HG02938 (cell line): Measurements from ENCODE around the gene ZNF529.
A peak's percentile ranks its signal among the peaks of the same experiment; 100 is the strongest.
"Not testable (repeated sequence)": the region's sequence is repeated elsewhere in the genome, so short reads cannot be mapped to it uniquely, and the experiment has no call there.

Experiments used
- ATAC-seq: cut with Tn5 transposase; IDR thresholded peaks from one replicate; pipeline ENCODE4 v1.9.1; 2021; ENCODE audit warnings: mild to moderate bottlenecking, moderate library complexity; ENCODE audit not compliant: unreplicated experiment

Gene ZNF529

DNA sequence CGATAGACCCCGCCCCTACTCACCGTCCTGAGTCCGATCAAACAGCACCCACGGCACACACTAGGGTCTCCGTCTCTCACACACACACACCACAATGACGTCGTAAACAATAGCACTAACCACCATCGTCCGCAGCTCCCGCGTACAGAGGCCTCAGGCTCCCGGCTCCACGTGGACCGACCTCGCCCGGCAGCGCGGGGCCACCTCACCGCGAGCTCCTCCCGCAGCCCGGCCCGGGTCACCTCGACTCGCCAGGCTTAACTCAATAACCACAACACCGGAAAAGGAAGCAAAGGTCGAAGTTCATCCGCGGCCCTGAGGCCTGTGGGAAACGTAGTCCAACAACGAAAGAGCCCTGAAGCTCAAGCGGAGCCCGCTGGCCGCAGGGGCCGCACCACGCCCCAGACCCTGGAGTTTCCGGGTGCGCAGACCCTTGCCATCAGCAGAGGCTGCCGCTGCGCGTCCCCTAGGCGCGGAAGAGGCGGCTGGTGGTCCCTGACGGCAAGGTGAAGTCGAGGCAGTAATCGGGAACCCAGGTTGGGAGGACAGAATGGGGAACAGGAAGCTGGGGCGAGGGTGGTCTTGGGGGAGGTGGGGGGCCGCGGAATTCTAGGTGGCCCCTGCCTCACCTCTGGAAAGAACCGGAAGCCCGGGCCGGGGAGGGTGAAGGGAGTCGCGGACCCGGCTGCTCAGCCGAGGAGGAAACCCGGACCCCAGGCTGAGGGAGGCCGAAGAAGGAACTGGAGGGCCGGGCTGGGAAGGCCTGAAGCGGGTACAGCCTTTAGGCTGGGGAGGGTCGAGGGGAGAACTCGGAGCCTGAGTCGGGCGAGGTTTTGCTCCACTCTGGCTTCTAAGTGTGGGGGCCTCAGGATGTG is at the start of gene ZNF529:
Gene ZNF529, minus strand, starts transcription at position 273 of the 875 bp plus-strand sequence. CDS start 946 bp downstream, outside the sequence.
- peak; percentile 85 for ATAC-seq

DNA sequence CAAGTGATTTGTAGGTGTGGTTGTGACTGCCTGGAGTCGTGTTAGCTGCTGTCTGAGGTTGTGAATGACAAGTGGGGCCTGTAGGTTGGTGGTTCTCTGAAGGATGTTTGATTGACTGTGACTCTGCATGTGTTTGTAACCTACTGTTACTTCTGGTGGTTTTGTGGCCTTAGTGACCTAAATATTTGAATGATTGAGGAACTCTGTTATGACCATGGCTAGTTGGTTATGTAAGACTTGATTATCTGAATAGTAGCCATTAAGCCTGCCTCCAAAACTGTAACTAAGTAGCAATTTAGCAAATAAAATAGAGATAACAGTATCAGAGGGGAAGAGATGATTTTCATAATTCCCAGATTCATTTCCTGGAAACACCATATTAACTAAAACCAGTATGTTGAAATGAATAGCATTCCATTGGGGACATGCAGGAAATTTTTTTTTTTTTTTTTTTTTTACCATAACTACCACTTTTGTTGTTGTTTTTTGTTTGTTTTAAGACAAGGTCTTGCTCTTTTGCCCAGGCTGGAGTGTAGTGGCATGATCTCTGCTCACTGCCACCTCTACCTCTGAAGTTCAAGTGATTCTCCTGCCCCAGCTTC is 32.9 kb upstream of the ZNF529 start:
- peak; percentile 22 for ATAC-seq

DNA sequence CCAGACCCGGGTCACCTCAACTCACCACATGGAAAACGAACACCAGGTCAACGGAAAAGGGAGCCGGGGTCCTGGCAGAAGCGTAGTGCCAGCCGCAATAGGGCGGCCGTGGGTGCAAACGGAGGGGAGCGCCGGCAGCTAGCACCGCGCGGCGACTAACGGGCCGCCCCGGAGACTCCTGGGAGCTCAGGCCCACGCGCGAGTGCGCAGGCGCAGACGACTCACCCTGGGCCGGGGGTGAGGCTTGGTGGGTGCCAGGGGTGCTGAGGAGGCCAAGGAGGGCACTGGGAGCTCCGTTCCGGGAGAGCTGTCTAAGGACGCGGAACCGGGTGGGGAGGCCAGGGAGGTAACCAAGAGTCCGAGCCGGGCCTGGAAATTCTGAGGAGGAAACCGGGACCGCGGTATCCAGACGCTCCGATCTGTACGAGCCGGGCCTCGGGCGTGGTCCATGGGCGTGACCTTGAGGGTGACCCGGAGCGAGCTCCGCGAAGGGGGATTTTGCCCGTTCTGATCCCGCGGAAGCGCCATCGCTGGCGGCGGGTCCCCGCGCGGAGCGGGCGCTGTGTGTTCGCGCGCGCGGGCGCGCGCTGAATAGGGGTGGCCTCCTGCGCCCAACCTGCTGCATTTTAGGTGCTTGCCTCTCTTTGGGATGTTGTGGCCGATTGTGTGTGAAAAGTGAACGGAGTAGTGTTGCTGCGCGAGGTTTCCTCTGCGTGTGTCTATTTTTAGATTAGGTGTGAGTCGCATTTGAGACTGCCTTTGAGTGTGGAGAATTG is 32.2 kb upstream of the ZNF529 start, which contains the start of gene ZNF382:
Gene ZNF382, plus strand, starts transcription at position 213 of the 776 bp plus-strand sequence. CDS start 4,602 bp downstream, outside the sequence.
- ATAC-seq, result peak; percentile 53

DNA sequence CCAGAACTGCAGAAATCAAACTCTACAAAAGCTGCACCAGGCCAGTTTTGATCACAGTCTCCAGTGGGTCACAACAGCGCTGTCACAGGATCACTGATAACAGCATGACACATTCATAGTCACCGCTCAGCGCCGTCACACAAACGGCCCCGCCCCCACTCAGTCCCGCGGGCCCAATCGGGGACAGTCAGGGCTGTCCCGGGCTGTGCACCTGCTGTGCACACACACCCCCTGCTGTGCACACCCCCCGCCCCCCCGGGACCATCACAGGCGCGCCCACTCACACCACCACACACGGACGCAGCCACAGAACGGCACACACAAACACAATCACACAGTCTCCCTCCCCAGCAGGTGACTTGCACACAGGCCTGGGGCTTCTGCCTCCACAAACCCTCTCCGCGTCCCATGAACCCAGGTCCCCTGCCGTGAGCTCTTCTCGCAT is 31.6 kb upstream of the ZNF529 start:
- peak; percentile 69 for ATAC-seq

DNA sequence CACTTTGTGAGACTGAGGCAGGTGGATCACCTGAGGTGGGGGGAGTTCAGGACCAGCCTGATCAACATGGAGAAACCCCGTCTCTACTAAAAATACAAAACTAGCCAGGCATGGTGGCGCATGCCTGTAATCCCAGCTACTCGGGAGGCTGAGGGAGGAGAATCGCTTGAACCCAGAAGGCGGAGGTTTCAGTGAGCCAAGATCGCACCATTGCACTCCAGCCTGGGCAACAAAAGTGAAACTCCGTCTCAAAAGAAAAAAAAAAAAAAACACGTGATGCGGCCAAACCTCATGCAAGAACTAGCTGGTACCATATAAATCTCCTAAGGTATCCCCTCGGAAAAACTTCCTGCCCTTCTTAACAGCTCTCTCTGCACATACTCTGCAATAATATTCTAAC is 29.6 kb upstream of the ZNF529 start:
- ATAC-seq, result not testable (repeated sequence)

DNA sequence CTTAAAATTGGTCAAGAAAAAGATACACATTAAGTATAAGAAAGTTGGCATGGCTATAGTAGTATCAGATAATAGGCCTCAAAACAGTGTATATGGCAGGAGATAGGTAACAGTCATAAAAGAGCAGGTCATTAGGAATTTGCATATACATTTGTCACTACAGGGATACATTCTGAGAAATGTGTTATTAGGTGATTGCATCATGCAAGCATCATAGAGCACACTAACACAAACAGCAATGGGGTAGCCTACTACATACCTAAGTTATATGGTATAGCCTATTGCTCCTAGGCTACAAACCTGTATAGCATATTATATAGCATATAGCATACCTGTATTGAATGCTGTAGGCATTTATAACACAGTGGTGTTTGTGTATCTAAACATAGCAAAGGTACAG is 6.2 kb upstream of the ZNF529 start:
- no peak for ATAC-seq

DNA sequence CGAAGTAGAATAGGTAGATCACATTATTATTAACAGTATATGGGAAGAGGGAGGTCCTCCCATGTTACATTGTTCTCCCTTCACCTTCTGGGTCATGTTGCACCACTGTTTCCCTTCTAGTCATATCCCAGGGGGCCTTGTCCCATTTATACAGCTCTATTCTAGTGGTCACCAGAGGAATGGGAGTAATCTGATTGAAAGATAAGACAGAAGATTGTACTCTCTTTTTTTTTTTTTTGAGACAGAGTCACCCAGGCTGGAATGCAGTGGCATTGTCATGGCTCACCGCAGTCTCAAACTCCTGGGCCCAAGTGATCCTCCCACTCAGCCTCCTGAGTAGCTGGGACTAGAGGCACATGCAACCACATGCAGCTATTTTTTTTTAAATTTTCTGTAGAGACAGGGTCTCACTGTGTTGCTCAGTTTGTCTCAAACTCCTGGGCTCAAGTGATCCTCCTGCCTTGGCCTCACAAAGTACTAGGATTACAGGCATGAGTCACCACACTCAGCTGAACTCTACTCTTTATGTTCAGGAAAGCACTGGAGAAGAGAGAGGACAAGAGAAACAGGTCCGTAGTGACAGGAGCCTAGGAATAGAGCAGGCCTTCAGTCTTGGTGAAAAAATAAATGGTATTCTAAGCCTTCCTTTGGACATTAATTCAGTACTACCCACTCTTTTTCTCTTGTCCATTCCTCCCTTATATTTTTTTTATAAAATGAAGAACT is 4.3 kb upstream of the ZNF529 start:
- ATAC-seq, result no peak

DNA sequence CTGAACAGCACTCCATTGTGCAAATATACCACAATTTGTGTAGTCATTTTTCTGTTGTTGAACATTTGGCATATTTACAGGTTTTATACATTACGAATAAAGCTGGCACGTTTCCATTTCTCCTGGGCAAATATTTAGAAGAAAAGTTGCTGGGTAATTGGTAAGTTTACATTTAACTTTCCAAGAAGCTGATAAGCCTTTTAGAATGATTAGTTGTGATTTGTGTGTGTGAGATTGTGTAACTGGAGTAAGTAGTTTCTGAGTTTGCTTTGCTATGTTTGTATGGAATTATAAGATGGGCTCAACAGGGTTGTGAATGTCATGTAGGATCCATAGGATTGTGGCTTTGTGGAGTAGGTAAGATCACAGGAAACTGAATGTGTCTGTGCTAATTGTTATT is 1.6 kb upstream of the ZNF529 start:
- no peak for ATAC-seq

DNA sequence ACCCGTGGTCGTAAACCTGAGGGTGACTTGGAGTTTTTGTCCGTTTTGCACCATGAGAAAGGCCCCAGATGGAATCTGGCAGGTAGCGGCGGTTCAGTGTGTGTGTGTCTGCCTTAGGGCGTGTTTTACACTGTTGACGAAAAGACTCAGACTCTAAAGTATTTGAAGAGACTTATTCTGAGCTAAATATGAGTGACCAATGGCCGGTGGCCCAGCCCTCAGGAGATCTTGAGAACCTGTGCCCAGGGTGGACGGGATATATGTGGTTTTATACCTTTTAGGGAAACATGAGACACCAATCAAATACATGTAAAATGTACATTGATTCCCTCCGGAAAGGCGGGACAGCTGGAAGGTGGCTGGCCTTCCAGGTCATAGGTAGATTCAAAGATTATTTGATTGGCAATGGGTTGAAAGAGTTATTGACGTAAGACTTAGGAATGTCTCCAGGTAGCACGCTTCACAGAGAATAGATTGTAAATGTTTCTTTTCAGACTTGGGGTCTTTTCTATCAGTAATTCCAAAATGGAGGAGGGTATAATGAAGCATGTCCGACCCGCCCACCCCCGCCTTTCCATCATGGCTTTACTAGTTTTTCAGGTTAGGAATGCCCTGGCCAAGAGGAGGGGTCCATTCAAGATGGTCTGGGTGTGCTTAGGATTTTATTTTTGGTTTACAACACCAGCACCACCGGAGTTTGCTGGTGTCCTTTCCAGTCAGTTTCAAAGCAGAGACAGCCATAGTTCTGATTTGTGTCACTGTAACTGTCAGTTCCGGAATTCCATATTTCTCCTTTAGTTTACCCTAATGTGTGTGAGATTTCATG is 1.0 kb upstream of the ZNF529 start:
- no peak for ATAC-seq

DNA sequence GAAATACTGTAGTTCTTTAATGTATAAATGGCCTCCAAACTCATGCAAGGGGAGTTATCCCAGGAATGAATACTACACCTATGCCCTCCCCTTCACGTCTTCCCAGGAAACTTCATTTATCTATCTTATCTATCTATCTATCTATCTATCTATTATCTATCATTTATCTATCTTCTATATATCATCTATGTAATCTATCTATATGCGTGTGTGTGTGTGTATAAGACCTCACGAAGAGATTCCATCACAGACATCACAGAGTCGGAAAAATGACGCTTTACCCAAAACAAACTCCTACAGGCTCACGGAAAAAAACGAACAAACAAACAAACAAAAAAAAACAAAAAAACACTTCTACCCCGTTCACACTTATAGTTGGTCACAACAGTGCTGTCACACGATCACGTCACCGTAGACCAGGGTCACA is 486 bp downstream of the ZNF529 start:
- ATAC-seq, result no peak

DNA sequence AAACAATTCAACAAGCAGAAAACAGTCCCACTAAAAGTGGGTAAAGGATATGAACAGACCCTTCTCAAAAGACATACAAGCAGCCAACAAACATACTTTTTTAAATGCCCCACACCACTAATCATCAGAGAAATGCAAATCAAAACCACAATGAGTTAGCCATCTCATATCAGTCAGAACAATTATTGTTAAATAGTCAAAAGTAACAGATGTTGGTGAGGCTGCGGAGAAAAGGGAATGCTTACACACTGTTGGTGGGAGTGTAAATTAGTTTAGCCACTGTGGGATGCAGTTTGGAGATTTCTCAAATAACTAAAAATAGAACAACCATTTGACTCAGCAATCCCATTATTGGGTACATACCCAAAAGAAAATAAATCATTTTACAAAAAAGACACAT is 8.7 kb downstream of the ZNF529 start:
- no peak for ATAC-seq

DNA sequence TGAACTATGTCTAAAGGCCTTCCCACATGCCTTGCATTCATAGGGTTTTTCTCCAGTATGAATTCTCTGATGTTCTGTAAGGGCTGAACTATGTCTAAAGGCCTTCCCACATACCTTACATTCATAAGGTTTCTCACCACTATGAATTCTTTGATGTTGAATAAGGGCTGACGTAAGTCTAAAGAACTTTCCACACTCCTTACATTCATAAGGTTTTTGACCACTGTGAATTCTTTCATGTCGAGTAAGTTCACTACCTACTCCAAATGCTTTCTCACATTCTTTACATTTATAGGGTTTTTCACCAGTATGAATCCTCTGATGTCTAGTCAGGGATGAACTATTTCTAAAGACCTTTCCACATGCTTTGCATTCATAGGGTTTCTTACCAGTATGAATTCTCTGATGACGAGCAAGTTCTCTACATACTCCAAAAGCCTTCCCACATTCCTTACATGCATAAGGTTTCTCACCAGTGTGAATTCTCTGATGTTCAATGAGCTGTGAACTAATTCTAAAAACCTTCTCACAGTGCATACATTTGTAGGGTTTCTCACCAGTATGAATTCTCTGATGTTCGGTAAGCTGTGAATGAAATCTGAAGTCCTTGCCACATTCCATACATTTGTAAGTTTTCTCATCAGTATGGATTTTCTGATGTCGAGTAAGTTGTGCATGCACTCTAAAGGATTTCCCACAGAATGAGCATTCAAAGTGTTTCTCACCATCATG is 25.9 kb downstream of the ZNF529 start:
- no peak for ATAC-seq

DNA sequence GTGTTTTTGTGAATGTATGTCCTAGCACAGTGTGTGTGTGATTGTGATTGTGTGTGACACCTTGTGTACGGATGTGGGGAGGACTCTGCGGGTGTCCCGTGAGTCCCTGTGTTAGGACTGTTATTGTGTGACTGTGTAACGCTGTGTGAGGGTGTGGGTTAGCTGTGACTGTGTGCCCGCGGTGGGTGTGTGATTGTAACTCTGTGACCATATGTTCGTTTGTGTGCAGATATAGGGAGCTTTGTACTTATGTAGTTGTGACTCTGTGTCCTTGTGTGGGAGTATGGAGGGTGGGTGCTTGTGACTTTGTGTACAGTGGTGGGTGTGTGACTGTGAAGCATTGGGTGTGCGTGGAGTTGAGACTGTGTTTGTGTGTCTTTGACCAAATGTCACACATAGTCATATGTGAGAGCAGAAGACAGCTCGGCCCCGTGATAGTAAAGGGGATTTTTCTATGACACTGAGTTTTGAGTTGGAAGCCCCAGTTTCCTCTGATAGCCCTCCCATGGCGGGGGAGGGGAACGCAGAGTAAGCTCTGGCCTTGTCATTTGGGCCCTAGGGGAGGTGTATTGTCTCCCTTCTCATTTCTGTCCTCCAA is 44.1 kb downstream of the ZNF529 start:
- peak; percentile 7 for ATAC-seq

DNA sequence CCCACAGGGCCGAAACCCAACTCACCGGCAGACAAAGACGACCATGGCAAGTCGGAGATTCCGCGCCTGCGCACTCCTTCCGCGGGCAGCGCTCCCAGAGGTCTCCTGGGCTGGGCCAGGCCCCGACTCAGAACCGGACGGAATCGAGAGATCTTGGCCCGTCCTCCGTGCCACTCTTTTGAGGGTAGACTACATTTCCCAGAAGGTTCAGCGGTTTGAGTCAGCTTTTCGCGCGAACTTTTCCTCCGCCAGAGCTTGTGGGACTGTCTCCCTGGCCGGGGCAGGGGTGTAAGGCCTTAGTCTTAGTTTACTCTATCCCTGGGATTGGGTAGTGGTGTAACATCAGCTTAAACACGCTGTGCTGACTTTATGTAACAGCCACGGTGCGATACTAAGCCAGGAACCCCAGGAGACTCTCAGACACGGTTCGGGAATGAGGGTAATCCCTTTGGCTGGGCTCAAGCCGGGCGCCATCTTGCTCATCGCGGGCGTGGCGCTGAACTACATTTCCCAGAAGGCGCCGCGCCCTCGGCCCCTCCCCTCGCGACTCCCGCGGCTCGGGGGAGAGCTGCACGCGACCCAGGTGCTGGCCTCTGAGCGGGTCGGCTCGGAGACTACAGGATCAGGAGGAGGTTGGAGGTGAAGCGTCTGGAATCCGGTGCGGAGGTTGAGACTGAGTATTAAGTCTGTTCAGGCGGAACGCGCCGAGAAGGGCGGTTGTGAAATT is 44.7 kb downstream of the ZNF529 start, which contains the start of gene ZNF260:
Gene ZNF260, minus strand, starts transcription at position 78 of the 727 bp plus-strand sequence. CDS start 13,033 bp downstream, outside the sequence.
- ATAC-seq, result peak; percentile 70

DNA sequence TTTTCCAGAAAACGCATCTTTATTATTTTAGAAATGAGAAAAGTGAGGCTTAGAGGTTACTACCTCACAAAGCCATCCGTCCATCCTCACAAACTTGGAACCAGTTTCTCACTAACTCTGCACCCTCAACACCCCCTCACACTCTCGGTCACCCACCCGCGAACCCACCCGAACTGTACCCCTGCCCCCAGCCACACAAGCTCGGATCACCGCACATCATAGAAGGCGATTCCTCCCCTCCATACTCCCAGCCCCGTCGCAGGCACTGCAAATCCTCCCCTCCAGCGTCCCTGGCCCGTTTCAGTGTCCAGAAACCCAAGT is 45.3 kb downstream of the ZNF529 start:
- no peak for ATAC-seq

DNA sequence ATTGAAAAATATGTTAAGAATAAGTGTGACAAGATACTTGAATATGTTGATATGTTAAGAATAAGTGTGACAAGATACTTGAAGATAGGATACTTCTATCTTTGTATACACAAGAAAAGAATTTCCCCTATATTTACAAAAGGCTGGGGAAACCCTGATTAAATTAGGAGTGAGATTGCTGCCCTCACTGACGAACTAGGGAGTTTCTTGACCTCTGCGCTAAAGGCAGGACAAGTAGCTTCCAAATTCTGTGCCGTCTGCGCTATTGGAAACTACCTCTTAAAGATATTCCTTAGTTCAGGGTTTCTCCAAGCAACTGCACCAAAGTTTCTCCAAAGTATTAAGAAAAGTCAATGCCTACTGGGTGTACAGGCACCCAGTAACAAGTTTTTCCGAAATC is 45.8 kb downstream of the ZNF529 start:
- no peak for ATAC-seq

DNA sequence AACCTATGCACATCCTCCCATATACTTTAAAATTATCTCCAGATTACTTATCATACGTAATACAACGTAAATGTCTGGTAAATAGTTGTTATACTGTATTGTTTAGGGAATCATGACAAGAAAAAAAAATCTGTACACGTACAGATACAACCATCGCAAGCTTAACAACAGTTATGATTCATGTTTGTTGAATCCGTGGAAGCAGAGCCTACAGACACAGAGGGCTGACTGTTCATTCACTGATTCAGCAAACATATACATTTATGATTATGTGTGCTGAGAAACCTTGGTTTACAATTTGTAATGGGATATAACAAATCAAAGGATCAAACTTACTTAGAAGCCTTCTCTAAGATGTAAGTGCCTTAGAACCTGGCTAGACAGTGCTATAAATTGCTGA is 46.5 kb downstream of the ZNF529 start:
- ATAC-seq, result no peak

DNA sequence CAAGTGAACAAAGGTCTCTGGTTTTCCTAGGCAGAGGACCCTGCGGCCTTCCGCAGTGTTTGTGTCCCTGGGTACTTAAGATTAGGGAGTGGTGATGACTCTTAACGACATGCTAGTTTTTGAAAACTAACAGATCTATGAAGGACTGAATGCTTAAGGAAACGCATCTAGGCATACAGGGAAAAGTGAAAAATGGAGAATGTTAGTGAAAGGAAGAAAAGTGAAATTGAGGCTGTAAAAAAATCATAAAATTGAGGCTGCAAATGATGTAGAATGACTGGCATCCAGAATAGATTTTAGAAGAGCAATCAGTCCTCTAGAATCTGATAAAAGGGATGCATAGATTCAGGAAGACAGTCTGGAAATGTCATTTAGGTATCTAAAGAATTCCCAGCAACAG is 48.5 kb downstream of the ZNF529 start:
- ATAC-seq, result no peak
